CD1c-positive myeloid dendritic cell (primary cell): ENCODE data around the gene MRPL51.
"Not testable (repeated sequence)": the region's sequence is repeated elsewhere in the genome, so short reads cannot be mapped to it uniquely, and the experiment has no call there.

ENCODE experiments used
- DNase-seq: peaks from one replicate; pipeline ENCODE4 v3.0.0-alpha.2; 2016; ENCODE audit errors: extremely low spot score

The MRPL51 gene

DNA sequence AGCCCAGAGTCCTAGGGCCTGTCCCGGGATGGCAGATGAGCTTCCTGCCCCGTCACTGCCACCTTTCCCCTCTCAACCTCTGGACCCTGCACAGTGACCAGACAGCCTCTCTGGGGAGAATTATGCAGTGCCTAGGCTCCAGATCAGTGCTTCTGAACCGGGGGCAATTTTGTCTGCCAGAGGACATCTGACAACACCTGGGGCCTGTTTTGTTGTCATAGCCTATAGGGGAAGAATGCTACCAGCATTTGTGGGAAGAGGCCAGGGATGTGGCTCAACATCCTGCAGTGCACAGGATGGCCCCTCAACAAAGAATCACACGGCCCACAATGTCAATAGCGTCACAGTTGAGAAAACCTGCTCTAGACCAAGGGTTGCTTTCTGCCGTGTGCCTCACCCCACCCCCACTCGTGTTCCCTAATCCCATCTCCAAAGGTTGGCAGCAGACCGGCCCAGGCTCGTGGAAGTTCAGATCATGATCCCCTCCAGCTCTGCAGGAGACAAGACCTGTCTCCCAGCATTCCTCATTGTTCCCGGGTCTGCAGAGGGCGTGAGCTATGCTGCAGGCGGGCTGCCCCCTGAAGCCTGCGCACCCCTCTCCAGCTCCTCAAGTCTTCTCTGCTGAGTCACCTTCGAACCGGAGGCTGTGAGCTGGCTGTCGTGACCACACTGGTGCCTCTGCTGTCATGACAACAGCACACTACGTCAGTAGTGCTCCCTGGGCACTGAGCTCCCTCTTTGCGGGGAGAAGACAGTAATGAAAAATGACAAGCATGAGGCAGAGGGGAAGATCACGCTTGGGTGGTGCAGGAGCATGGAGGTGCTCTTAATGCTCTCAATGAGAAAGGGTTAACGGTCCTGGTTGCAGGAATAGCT is 39.2 kb upstream of the MRPL51 start:
- DNase-seq, result peak; percentile 80

DNA sequence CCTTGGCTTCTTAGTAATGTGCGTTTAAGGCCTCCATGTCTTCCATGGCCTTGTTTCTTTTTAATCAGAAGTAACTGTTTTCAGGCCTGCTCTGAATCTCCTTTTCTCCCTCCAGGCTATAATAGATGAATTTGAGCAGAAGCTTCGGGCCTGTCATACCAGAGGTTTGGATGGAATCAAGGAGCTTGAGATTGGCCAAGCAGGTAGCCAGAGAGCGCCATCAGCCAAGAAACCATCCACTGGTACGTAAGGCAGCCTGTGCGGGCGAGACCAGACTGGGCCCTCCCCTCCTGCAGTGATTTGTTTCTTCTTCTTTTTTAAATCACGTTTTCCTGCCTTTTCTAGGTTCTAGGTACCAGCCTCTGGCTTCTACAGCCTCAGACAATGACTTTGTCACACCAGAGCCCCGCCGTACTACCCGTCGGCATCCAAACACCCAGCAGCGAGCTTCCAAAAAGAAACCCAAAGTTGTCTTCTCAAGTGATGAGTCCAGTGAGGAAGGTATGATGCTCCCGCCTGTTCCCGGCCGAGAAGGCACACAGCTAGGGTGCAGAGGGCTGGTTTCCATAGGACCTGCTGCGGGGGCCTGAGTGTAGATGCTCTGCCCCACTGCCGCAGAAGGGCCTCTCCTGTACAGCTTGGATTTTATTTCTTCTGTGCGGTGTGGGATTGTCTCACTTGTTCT is 37.7 kb upstream of the MRPL51 start:
- no peak for DNase-seq

DNA sequence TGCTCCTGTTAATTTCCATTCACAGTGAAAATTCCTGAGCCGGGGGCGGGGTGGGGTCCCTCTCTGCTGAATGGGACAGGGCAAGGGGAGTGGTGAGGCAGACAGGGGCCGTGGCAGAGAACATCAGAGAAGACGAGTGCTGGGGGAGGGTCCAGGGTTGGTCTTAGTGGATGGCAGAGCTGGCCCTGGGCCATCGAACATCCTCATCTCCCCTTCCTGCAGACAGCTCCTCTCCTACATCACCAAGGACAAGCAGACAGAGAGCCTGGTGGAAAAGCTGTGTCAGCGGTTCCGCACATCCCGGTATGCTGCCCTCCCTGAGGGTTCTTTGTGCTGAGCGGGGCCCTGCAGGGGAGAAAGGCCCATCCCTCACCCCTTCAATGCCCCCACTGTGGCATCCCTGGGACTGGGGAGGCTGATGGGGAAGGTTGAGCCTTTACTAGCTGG is 36.3 kb upstream of the MRPL51 start:
- DNase-seq, result no peak

DNA sequence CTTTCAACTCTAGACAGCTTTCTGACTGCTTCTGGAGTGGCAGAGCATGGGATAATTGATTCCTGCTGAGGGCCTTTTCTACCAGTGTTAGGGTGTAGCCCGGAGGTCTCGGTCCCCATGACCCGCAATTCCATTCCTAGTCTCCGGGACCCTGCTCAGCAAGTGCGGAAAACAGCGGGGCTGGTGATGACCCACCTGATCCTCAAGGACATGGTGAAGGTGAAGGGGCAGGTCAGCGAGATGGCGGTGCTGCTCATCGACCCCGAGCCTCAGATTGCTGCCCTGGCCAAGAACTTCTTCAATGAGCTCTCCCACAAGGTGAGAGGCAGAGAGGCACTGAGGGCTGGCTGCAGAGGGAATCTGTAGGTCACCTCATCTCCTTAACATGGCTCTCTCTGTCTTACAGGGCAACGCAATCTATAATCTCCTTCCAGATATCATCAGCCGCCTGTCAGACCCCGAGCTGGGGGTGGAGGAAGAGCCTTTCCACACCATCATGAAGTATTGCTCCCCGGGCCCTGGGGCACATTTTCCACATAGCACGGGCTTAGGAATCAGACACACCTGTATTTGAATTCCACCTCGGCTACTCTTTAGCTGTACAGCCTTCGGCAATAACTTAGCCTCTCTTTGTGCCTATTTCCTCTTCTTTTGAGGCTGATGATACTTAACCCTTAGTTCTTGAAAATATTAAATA is 35.6 kb upstream of the MRPL51 start:
- DNase-seq, result no peak

DNA sequence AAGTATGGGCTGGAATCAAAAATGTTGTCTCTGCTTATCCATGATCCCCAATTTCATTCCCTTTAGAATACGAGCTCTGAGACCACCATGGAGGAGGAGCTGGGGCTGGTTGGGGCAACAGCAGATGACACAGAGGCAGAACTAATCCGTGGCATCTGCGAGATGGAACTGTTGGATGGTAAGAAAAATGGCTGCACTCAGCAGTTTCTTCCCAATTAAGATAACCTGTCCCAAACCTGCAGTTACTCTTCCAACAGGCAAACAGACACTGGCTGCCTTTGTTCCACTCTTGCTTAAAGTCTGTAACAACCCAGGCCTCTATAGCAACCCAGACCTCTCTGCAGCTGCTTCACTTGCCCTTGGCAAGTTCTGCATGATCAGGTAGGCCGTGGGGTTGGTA is 34.6 kb upstream of the MRPL51 start:
- DNase-seq, result no peak

DNA sequence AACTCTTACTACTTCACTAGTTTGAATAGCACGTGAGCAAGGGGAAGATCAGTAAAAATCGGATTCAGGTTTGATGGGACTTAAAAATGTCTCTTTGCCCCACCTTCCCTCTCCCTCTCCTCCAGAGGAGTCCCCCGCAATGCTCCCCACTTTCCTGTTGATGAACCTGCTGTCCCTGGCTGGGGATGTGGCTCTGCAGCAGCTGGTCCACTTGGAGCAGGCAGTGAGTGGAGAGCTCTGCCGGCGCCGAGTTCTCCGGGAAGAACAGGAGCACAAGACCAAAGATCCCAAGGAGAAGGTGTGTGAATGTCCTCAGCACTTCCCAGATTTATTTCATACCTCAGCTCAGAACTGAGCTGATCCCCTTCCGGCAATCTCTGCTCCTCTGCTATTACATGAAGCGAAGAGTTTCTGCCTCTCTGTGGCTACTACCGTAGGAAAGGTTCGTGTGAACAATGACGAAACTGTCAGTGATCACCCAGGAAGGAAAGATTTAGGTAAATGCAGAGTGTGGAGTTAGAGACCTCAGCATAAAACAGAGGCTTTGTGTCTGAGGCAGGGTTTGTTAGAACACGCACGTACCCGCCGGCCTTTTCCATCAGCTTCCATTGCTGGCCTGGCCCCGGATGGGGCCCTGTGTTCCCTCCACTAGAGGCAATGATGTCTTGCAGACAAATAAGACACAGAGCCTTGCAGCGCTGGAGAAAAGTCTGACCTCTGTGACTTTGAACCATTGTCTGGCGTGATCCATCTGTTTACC is 33.9 kb upstream of the MRPL51 start:
- no peak for DNase-seq

DNA sequence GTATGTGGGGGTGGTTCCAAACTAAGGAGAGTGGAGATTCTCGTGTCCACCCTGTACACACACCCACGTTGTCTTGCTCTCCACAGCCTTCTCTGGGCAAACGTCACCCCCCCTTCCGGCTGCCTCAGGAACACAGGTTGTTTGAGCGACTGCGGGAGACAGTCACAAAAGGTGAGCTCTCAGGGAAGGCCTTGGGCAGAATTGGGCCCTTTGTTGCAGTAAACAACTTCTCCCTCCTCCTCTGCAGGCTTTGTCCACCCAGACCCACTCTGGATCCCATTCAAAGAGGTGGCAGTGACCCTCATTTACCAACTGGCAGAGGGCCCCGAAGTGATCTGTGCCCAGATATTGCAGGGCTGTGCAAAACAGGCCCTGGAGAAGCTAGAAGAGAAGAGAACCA is 33.1 kb upstream of the MRPL51 start:
- no peak for DNase-seq

DNA sequence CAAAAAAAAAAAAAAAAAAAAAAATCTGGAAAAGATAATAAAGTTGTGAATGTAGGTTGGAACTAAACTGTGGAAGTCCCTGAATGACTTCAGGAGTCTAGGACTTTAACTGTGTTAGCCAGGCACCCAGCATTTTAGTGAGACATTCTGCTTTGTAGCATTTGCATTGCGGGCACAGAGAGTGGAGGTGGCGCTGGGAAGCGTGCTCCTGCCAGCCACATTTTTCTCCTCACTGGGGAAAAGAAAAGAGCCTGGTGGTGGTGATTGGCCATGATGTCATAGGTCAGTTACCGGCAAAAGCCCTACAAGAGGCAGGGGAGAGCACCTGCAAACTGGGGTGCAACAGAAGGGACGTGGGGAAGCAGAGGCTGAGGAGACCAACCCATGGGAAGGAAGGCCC is 31.6 kb upstream of the MRPL51 start:
- no peak for DNase-seq

DNA sequence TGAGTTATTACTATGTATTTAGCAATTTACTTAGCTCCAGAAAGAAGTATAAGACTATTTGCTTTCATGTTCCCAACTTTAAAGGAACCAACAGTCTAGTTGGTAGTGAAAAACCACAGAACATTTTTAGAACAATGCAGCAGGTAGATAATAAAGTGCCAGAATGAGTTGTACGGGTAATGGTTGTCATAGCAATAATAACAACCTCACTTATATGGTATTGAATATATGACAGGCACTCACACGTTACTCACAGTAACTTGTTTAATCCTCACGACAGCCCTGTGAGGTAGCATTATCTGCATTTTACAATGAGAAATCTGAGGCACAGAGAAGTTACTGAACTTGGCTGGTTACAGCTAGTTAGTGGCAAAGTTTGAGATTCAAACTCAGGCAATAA is 30.6 kb upstream of the MRPL51 start:
- DNase-seq, result no peak

DNA sequence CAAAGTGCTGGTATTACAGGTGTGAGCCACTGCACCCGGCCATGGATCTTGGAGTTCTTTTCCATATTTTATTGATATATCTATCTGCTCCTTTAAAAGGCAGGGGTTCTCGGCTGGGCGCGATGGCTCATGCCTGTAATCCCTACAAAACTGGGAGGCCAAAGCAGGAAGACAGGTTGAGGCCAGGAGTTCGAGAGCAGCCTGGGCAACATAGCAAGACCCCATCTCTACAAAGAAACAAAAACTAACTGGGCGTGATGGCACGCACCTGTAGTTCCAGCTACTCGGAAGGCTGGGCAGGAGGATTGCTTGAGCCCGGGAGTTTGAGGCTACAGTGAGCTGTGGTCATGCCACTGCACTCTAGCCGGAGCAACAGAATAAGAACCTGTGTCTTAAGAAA is 29.1 kb upstream of the MRPL51 start:
- no peak for DNase-seq

DNA sequence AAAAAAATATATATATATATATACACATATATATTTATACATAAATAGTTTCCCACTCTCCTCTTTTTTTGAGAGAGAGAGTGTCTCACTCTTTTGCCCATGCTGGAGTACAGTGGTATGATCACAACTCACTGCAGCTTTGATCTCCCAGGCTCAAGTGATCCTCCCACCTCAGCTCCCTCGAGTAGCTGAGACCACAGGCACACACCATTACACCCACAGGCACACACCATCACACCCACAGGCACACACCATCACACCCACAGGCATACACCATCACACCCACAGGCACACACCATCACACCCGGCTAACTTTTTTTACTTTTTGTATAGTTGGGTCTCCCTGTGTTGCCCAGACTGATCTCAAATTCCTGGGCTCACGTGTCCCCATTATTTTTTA is 27.1 kb upstream of the MRPL51 start:
- no peak for DNase-seq

DNA sequence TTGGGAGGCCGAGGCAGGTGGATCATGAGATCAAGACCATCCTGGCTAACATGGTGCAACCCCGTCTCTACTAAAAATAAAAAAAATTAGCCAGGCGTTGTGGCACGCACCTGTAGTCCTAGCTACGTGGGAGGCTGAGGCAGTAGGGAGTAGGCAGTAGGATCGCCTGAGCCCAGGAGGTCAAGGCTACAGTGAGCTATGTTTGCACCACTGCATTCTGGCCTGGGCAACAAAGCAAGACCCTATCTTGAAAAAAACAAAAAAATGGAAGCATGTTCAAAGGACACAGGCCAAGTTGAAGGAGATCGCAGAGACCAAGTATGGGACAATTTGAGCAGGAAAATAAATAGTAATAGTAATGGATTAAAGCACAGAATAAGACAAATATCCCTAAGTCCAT is 15.0 kb upstream of the MRPL51 start:
- DNase-seq, result no peak

DNA sequence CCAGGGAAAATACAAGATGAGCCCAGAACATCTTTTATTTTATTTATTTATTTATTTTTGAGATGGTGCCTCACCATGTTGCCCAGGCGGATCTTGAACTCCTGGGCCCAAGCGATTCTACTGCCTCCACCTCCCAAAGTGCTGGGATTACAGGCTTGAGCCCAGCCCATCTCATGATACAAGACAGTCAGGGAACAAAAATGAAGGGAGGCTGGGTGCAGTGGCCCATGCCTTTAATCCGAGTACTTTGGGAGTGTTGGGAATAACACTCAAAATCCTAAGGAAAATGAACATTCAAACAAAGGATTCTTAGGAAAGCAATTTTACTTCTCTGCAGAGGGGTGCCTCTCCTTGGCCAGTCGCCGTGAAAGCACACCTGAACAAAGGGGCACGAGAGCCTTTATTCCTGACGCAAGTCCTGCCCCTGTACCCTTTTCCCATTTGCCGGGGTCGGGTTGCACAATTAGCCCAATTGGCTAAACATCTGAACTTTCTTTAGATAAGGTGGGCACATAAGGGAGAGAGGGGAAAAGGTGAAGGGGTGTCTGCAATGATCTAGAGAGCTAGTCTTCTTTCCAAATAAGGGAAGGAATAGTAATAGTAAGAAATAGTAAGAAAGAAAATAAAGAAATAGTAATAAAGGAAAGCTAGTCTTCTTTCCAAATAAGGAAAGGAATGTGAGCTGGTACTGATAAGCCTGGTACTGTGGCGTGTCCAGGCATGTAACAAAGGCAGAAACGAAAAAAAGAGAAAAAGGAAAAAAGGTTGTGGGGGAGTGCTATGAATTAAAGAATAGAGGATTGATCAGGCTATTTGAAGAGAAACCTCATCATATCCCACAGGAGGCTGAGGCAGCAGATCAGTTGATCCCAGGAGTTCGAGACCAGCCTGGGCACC is 14.3 kb upstream of the MRPL51 start:
- DNase-seq, result no peak

DNA sequence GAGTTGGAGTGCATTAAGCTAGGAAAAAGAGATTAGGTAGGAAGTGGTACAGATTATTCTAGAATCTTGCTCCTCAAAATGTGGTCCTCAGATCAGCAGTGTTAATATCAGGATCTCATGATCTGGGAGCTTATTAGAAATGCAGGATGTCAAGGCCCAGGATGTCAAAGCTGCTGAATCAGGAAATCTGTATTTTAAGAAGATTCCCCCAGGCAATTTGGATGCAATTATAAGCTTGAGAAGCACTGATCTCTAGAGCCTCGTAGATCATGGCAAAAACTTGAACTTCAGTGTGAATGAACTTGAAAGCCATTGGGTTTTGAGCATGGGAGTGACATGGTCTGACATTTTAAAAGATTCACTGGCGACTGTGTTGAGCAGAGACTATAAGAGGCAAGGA is 7.4 kb upstream of the MRPL51 start:
- DNase-seq, result no peak

DNA sequence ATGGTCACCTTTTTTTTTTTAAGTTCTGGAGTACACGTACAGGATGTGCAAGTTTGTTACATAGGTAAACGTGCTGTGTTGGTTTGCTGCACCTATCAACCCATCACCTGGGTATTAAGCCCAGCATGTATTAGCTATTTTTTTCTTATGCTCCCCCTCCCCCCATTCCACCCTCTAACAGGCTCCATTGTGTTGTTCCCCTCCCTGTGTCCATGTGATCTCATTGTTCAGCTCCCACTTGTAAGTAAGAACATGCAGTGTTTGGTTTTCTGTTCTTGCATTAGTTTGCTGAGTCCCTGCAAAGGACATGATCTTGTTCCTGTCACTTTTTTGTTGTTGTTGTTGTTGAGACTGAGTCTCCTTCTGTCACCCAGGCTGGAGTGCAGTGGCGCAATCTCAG is 4.2 kb upstream of the MRPL51 start:
- DNase-seq, result not testable (repeated sequence)

DNA sequence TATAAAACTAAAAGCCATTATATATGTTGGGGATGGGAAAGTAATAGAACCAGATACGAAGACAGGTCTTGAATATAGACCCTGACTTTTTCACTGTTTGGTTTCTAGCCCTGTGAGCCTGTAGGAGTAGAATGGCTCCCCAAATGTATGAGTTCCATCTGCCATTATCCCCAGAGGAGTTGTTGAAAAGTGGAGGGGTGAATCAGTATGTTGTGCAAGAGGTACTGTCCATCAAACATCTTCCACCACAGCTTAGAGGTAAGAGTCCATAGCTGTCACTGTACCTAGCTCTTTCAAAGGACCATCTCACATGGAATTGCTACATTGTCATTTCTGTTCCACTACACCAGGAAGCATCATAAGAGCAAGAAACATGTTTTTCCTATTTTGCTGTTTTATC is 1.9 kb upstream of the MRPL51 start:
- no peak for DNase-seq

DNA sequence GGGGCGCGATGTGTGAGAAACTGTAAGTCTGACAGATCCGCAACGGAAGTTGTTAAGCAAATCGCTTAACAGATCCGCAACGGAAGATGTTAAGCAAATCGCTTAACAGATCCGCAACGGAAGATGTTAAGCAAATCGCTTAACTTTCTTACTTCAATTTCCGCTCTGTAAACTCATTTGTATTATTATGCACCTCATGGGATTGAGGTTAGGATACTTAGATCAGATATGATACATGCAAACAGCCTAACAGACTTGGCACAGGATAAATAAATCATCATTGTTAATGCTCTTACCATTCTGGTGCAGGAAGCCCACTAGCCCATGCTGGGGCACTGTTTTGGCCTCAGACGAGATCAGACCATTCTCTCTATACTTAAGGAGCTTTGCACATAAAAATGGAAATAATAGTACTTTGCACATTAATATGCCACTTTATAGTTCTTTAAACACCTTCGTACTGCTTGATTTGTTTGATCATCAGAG is 1.2 kb upstream of the MRPL51 start:
- DNase-seq, result no peak

DNA sequence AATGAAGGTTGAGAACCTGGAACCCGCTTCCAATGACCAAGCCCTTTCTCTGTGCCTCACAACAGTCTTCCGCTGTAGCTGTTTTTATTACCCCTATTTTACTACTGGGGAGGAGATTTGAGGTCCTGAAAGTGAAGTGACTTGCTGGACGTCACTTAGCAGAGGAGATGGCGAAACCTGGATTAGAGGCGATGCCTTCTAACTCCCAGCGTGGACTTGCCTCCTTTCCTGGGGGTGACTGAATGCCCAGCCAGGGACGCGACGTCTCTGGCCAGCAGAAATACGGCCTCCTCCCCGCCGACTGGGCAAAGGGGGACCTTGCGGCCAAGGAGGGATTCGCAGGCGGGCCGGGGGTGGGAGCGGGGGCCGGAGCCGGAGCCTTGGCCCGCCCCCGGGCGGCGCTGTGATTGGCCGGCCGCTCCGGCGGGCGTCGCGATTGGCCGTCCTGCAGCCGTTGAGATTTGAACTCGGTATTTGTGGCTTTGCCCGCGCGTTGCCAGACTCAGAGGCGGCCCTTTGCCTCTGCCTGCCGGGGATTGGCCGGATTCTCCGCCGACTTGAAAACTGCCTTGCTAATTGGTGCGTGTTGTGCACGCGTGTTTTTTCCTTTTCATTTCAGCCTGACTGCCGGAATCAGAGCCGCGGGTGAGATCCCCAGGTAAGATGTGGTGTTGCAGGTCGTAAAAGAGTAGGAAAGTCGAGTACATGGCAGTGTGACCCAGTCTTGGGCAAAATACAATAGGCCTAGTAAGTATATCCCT is 615 bp upstream of the MRPL51 start, which contains the start of gene NCAPD2:
TSS of gene NCAPD2 (plus strand) at position 606 of the 761 bp plus-strand sequence. CDS start 997 bp downstream, outside the sequence.
- DNase-seq, result peak; percentile 98

DNA sequence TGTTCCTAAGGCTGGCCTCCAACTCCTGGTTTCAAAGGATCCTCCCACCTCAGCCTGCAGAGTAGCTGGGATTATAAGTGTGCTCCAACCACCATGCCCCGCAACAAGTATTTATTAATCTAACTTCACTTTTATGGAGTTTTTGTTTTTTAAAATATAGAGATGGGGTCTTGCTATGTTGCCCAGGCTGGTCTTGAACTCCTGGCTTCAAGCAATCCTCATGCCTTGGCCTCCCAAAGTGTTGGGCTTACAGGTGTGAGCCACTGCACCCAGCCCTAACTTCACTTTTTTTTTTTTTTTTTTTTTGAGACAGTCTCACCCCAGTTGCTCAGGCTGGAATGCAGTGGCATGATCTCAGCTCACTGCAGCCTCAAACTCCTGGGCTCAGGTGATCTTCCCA is 2.4 kb downstream of the MRPL51 start:
- DNase-seq, result not testable (repeated sequence)

DNA sequence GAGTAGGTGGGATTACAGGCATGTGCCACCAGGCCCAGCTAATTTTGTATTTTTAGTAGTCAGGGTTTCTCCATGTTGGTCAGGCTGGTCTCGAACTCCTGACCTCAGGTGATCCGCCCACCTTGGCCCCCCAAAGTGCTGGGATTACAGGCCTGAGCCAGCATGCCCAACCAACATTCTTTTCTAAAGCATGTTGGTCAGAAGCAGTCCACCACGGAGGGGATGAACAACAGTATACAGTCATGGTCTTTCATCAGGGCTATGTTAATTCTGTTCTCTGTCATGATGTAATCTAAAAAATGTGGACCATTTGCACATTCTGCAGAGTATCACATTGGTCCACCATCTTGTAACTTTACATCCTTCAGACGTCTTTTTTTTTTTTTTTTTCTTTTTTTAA is 3.6 kb downstream of the MRPL51 start:
- no peak for DNase-seq
